H1 (cell line): Measurements from ENCODE around the gene TMEM59L. TPM values are rescaled to one million over a fixed set of nuclear protein-coding genes. Genes with fewer than 3 reads are reported as not detected.

ENCODE experiments used
- CBX8 ChIP-seq: fragments of 300-800, 300-1000 bp; sonication (generic); IDR thresholded peaks from 2 replicates; pipeline ENCODE4 v1.7.1; 2016; ENCODE audit warnings: low read depth, low read length, borderline replicate concordance
- CHD7 ChIP-seq: fragments of 300-600 bp; sonication (generic); IDR thresholded peaks from 2 replicates; pipeline ENCODE4 v1.7.1; 2012; ENCODE audit warnings: low read length, moderate library complexity, mild to moderate bottlenecking, inconsistent platforms; ENCODE audit not compliant: insufficient replicate concordance
- FOSL1 ChIP-seq: IDR thresholded peaks from 2 replicates; pipeline ENCODE4 v1.6.1; 2011; ENCODE audit warnings: mild to moderate bottlenecking, low read depth, low read length, moderate library complexity; ENCODE audit not compliant: insufficient read depth
- JUN ChIP-seq: IDR thresholded peaks from 2 replicates; pipeline ENCODE4 v1.6.1; 2011; ENCODE audit warnings: low read depth, mild to moderate bottlenecking, improper control_type of control experiment, low read length
- KDM1A ChIP-seq: fragments of 200-600, 300-600 bp; sonication (generic); IDR thresholded peaks from 2 replicates; pipeline ENCODE4 v1.7.1; 2016; ENCODE audit warnings: mild to moderate bottlenecking, low read length, borderline replicate concordance
- SAP30 ChIP-seq: fragments of 300-600 bp; sonication (generic); IDR thresholded peaks from 2 replicates; pipeline ENCODE4 v1.7.1; 2012; ENCODE audit warnings: low read length, moderate library complexity, mild to moderate bottlenecking, inconsistent platforms; ENCODE audit not compliant: insufficient read depth, insufficient replicate concordance
- SUZ12 ChIP-seq: fragments of 200-600 bp; sonication (generic); IDR thresholded peaks from 2 replicates; pipeline ENCODE4 v1.6.1; 2012; ENCODE audit warnings: mild to moderate bottlenecking, inconsistent platforms, low read length, moderate library complexity, mixed read lengths
- polyA plus RNA-seq, 7 experiments: library from polyadenylated mRNA; depleted of rRNA in 3 of 7; stranded (reverse) in 5 of 7; unstranded in 2 of 7; fragments of >200 nt in 5 of 7; fragments of 200-250 nt in 2 of 7; gene quantifications; 1 replicate in 5 of 7; 2 replicates in 1 of 7; 4 replicates in 1 of 7; pipeline versions ENCODE4 v1.2.1 to v1.2.3, GENCODE V29; 2011 to 2013; ENCODE audit warnings: missing spikeins in 2 of 7, mixed read lengths in 2 of 7
- total RNA-seq: library from RNA; stranded (reverse); fragmentation: NEBNext Ultra II Directional; extraction: Animal tissue kit (Norgen Biotek cat#: 25700); gene quantifications from 2 replicates; pipeline ENCODE4 v1.2.1, GENCODE V29; 2021

The TMEM59L gene
- total and polyA plus RNA-seq, 2 of the 8 experiments (the other 6 are each of a cell fraction or from before 2014, with no cell fraction given): 4.0 to 12.2 TPM

- no peak for TF ChIP-seq SUZ12
- TF ChIP-seq KDM1A: no peak
- no peak for TF ChIP-seq CBX8
- no peak for TF ChIP-seq SAP30
- TF ChIP-seq FOSL1: no peak
- TF ChIP-seq CHD7: no peak
- TF ChIP-seq JUN: no peak
Observed at GRCh38 chr19:18591735-18592385, 20.8 kb upstream of the TMEM59L start (continued).
